Tongue (tissue), 2 donors: ENCODE measurements around the gene BATF3. TPM values are rescaled to one million over a fixed set of nuclear protein-coding genes. Genes with fewer than 3 reads are reported as not detected.
"Not testable (repeated sequence)": the region's sequence is repeated elsewhere in the genome, so short reads cannot be mapped to it uniquely, and the experiment has no call there.

Experiments used
- DNase-seq: peaks from one replicate; pipeline ENCODE4 v3.0.0-alpha.2; 2015
- total RNA-seq: library from RNA; depleted of rRNA; stranded (reverse); fragments of >200 nt; gene quantifications from one replicate; pipeline ENCODE4 v1.2.3, GENCODE V29; 2014

The BATF3 gene
- total RNA-seq, 1 donor from 2014 or later, result 3.0 TPM

DNA sequence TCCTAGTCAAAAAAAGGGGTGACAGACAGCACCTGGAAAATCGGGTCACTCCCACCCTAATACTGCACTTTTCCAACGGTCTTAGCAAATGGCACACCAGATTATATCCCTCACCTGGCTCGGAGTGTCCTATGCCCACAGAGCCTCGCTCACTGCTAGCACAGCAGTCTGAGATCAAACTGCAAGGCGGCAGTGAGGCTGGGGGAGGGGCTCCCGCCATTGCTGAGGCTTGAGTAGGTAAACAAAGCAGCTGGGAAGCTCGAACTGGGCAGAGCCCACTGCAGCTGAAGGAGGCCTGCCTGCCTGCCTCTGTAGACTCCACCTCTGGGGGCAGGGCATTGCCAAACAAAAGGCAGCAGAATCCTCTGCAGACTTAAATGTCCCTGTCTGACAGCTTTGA is 41.4 kb downstream of the BATF3 start:
- not testable (repeated sequence) for DNase-seq

DNA sequence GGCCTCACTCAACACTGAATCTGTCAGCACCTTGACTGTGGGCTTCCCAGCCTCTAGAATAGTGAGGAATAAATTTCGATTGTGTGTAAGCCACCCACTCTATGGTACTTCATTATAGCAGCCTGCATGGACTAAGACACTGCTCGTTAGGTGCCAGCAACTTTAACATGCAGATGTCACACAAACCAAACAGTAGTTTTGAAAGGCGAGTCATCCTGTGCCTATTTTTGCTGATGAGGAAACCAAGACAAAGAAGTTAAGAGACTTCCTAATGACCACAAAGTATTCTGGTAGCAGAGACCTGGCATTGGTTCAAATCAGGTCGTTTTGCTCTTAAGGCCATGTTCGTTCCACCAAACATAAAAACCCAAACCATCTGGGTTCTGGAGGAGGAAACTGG is 42.9 kb downstream of the BATF3 start:
- DNase-seq, result no peak

DNA sequence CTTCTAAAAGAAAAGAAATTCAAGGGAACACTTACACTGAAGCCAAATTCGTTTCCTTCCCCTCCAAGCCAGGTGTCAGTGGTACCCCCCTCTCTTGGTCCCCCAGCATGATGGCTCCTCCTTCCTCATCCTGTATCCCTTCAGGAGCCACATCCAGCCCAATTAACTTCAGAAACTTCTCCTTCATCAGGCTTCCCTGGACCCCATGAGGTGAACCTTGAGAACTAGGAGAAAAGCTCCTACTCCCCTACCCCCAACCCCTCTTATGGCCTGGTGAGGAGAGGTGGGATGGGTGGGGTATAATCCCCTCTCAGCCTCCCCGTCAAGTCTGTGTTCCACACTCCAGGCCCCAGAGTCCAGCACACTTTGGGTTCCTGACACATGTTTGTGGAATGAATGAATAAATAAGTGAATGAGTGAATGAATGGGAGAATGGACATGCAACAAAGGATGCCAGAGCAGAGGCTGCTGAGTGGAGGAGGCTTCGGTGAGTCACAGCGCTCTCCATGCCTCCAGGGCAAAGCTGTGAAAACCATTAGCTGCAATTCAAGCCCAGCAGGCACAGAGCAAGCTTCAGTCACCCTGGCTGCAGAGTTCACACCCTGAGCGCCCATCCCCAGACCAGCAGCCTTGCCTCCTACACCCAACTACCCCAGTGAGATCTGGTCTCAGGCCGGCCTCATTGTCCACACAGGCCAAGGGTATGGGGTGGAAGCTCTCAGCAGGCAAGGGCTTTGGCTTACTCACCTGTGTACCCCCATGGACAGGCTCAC is 43.8 kb downstream of the BATF3 start:
- DNase-seq, result no peak

DNA sequence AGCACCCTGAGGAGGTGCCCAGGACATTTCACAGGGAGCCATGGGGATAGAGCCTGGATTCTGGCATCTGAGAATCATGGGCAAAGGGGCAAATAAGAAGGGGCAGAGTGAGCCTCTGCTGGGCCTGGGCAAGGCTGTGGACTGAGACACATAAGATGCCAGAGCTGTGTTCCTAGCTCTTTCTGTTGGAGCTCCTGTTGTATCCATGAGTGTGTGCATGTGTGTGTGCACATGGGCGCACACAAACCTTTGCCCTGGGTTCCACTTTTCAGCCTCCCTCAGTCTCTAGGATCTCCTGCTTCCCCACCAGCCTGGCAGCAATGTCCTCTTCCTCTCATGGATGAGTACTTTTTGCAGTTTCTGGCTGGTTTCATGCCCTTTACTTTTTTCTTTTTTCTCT is 47.0 kb downstream of the BATF3 start:
- no peak for DNase-seq

DNA sequence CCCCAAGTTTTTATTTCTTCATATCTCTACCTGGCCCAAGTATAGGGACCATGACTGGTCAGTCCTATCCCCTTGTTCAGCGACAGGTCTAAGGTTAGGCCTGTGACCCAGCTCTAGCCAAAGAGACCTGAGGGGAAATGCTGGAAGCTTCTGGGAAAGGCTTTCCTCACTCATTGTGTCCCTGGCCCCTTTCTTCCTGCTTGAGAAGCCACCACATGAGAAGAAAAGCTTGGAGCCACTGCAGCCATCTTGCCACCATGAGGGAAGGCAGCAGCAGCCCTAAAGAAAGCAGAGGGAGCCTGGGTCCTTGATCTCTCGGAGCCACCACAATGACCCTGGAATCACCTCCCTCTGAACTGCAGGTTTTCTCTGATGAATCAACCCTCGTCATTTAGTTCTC is 47.7 kb downstream of the BATF3 start:
- no peak for DNase-seq

DNA sequence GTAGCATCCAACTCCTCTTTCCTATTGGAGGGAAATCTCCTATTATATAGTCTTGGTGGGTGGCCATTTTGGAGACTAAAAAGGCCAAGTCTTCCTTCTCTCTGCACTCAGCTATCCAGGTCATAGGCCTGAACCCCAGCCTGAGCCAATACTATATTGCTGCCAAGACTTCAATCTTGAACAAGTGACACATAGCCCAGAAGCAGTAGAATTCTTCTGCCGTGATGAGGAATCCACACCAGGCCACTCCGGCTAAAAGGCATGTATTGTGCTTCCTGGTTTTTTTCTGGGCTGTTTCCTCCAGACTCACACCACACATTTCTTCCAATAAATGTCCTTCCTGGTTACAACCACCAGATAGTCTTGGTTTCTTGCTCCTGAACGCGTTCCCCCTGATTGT is 48.1 kb downstream of the BATF3 start:
- no peak for DNase-seq

DNA sequence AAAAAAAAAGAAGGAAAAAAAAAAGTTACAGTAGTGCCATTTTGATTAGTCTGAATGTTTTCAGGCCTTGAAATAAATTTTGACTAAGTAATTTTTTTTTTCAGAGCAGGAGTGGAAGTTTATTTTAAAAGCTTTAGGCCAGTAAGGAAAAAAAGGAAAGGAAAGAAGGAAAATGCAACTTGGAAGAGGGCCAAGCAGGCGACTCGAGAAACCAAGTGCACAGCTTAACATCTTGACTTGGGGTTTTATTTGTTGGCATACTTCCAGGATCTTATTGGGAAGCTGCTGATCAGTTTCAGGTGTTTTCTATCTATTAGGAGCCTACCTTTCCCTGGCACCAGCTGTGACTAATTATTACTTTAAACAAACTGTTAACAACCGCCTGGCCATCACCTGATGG is 49.4 kb downstream of the BATF3 start:
- DNase-seq, result no peak

DNA sequence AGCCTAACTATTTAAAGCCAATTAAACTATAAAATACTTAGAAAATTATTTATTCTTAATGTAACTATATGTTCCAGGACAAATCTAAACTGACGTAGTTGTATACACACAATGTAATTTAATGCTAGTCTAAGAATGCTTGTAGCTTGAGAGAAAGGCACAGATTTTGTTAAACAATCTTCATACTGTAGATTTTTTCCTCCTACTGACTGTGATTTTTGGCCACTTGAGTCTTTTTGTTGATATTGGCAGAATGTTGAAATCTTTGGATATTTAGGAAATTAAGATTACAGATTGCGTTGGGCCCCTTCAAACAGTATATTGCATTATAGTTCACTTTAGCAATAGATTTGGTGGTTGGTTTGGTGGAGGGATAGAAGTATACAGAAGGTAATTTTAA is 50.6 kb downstream of the BATF3 start:
- DNase-seq, result no peak

DNA sequence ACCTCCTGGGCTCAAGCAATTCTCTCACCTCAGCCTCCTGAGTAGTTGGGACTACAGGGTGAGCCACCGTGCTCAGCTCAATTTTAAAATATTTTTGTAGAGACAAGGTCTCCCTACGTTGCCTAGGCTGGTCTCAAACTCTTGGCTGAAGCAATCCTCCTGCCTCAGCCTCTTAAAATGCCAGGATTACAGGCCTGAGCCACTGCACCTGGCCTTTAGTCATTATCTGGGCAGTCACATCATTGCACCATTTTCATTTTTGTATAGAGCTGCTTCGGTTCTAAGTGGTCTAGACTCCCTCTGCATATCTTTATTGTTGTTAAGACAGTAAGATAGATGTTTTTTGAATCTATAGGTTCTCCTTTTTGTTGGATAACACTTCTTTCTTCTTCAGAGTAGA is 51.2 kb downstream of the BATF3 start:
- no peak for DNase-seq

DNA sequence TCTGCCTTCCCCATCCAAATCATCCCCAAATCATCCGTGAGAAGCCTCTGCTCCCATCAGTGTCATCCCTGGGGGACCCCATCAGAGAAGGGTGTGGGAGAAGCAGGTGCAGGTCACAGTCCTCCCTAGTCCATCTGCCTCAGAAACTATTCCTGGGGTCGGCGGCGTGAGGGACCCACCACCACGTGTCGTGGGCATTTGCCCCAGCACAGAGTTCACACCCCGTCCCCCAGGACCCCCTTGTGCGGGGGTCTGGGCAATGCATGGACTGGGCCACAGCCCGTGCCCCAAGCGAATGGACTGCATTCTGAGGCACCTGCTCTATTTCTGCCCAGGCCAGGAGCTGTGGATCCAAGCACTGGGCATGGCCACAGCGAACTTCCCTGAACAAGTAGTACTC is 52.6 kb downstream of the BATF3 start:
- no peak for DNase-seq

DNA sequence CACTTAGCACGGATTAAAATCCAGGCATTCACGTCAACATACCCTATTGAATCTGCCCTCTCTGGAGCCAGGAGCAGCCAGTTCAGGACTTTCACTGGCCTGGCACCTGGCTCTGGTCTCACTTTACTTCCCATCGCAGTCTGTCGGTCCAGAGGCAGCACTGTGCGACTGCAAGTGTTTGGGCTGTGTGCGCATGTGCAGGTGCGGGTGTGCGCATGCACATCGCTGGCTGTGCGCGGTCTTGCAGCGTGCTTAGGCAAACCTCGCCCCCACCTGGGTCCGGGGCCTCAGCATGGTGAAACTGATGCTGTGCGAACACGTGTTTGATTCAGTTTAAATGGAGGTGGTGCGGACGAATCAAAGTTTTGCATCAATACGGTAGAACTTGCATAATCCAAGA is 53.1 kb downstream of the BATF3 start:
- no peak for DNase-seq

DNA sequence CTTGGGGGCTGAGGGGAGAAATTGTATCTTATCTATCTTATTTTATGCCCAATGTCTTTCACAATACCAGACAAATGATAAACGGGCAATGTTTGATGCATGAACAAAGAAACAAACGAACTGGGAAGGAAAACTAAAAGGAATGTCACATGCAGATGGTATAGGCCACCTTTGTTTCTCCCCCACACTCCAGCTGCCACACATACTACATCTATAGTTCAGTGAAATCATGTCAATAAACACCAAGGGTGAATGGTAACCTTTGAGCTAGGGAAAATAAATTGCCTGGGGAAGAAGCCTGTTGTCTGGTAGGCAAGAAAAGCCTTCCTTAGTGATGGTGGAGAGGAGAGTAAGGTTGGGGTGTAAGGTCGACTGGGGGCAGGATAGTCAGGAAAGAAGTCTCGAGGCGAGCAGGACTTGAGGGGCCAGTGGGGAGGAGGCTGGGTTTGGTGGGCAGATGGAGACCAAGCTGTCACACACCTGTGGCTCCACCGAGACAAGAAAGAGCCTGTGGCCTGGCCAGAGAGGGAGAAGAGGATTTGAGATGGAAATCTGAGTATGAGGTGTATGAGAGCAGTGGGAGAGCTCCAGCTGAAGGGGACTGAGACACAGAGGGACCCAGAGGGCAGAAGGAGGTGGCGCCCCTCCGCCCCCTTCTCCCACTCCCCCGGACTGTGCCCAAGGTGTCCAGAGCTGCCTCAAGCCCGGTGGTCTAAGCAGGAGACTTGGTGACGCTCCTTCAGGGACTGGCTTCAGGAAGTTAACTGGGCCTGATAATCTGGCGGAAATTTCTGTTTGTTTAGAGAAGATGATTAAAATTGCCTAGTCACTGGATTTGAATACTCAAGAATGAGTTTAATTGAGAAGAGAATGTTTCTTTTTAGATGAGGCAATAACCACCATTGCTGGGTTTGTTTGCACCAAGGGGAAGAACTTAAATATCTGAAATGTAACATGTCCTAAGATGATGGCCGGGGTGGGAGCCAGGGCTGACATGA is 53.8 kb downstream of the BATF3 start:
- DNase-seq, result no peak

DNA sequence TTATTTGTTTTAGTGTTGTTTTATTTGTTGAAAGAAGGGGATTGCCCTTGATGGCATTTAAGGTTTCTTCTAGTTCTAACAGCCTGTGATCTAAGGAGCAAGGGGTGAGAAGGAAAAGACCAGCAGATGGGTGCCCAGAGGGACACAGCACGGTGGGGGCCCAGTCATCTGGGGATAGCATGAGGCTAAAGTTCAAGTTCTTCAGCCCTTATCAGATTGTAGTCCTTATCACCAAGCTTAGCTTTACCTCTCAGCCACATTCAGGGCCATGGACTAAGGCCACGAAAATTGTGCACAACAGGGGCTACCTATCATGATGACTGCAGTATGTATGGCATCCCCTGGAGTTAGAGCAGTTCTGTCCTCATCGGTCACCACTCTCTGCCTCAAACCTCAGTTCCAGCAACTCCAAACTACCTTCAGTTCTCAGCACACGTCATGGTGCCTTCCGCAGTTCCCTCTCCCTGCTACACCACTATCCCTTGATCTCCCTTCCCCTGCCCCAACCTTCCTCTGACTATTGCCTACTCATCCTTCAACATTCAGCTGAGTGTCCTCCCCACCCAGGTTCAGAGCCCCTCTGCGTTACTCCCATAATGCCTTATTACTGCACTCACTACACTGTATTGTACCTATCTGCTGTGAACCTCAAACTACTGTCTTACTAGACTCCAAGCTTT is 54.6 kb downstream of the BATF3 start:
- no peak for DNase-seq

DNA sequence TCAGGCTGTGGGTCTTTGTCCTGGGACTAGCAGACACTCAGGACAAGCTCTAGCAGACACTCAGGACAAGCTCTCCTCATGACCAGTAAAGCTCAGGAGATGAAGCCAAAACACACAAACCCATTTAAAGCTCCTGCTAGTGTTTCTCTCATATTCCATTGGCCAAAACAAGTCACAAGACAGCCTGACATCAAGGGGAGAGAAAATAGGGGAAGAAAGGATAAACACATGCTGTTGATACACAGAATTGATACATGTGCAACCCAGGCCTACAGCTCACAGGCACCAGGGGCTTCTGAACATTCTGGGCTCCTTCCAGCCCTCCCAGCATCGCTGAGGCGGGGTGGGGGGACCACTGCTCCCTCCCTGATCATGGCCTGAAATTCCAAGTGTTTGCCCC is 55.8 kb downstream of the BATF3 start:
- no peak for DNase-seq

DNA sequence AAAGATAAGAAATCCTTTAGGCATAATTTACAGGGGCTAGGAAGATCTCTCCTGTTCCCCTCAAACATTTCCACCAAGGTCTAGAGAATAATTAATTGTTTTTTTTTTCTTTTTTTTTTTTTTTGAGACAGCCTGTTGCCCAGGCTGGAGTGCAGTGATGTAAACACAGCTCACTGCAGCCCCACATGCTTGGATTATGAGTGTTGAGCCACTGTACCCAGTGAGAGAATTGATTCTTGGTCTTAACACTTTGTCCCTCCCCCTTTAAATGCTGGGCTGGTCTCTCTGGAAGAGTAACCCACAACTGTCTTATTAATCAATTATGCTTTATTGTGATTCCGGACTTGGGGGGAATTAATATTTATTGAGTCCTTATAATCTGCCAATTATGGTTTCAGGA is 57.7 kb downstream of the BATF3 start:
- no peak for DNase-seq

DNA sequence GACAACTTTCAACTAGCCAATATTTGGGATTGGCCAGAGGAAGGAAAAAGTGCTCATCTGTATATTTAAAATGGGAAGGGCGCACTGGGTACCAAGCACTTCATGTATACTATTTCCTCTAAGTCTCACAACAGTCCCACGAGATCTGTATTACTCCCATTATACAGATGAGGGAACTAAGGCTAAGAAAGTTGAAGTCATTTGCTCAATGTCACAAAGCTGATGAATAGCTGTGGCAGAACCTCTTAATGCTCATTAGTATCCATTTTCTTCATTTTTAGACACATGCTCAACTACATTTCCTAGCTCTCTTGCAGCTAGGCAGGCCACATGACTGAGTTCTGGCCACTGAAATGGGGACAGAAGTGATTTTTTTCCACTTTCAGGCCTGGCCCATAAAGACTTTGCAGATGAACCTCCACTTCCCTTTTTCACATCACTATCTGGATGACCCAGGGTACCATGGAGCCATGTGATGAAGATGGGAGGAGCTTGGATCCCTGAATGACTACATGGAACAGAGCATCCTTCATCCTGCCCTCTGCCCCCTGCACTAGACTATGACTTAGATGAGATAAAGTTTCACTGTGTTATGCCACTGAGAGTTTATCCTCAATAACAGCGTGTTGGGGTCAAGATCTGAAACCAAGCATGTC is 59.3 kb downstream of the BATF3 start:
- DNase-seq, result no peak

DNA sequence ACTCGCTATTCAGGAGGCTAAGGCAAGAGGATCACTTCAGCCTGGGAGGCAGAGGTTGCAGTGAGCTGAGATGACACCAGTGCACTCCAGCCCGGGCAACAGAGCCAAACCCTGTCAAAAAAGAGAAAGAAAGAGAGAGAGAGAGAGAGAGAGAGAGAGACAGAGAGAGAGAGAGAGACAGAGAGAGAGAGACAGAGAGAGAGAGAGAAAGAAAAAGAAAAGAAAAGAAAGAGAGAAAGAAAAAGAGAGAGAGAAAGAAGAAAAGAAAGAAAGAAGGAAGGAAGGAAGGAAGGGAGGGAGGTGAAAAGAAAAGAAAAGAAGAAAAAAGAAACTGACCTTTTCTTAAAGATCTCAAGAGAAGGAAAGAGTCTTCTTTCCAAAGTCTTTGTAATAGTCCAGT is 60.1 kb downstream of the BATF3 start:
- DNase-seq, result not testable (repeated sequence)

DNA sequence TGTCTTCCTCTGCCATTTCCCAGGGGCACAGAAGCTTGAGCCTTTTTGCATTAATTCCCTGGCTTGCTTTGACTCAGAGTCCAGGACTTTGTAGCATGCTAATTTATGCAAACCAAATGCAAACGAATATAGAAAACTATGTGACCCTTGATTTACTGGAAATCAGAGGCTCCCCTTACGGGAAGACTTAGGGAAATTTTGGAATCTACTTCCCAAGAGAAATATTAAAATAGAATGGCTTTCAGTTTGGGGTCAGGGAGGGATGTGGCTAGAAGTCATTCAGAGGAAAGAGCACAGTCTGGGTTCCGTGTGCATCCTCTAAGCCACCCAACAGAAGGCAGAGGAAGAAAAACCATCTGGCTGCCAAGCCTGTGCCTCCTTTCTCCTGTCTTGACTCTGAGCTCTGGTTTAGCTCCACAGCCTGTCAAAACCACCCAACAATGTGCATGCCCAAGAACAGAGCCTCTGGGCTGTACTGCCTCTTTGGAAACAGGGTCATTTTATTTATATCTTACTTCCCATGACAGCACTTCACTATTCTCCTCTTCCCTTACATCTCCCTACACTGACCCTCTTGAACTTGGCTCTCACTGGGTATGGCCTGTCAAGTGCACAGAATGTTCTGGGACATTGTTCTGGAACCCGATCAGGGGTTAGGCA is 61.0 kb downstream of the BATF3 start:
- DNase-seq, result no peak

DNA sequence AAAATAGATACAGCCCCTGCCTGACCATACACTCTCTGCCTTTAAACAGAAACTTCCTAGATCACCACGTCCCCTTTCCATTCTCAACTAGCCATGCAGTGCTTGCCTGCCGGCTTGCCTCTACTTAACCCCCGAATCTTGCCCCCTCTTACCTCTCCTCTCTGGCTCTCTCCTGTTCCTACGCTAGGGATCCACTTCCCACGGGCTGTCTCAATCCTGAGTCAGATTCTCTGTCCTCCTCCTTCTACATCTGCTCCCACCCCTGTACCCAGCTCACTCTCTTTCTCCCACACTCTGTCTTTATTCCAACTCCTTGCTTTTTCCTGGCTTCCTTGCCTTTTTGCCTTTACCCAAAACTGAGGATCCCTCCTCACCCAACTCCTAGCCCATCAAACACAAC is 61.7 kb downstream of the BATF3 start:
- DNase-seq, result no peak
